Inflammatory macrophage treated with lipopolysaccharide for 4 hours (primary cell): ENCODE results near the gene CCNQ.
A peak's percentile ranks its signal among the peaks of the same experiment; 100 is the strongest.
"Not testable (repeated sequence)": the region's sequence is repeated elsewhere in the genome, so short reads cannot be mapped to it uniquely, and the experiment has no call there.

Experiments
- DNase-seq: peaks from one replicate; pipeline ENCODE4 v3.0.0-alpha.2; 2020

Gene CCNQ

GRCh38 chrX:153621949-153622598, 23.1 kb upstream of the CCNQ start:
- DNase-seq: no peak

DNA sequence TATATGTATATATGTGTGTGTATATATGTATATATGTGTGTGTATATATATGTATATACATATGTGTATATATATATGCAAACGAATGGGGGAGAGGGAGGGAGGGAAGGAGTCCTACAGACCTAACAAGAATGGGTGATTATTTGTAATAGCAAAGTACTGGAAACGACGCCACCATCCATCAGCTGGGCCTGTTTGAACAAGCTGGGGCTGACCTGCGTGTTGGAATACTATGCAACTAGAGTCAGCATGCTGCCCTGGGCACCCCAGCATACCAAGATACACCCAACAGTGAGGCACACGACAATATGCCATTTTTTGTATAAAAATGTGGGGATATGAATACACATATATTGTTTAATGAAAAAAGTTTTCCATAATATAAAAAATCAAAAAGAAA, 21.6 kb upstream of the CCNQ start:
- no peak for DNase-seq

DNA sequence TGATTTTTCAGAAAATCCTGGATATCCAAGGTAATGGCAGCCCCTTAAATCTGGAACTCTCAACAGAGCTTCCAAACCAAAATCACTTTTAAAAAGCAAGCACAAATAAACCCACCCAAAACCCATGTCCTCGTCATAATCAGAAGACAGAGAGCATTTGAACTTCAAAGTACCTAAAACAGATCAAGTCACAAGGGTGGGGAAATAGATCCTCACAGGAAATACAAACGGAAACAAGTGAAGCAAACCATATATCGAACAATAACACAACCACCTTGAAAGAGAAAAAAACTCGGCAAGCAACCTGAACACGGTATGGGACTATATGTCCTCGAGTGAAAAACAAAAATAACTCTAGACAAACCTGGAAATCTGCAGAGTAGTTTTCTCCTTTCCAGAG, 15.9 kb upstream of the CCNQ start:
- DNase-seq: no peak

GRCh38 chrX:153612413-153612812, 13.5 kb upstream of the CCNQ start:
- no peak for DNase-seq

GRCh38 chrX:153611298-153612095, 12.6 kb upstream of the CCNQ start:
- DNase-seq: no peak

DNA sequence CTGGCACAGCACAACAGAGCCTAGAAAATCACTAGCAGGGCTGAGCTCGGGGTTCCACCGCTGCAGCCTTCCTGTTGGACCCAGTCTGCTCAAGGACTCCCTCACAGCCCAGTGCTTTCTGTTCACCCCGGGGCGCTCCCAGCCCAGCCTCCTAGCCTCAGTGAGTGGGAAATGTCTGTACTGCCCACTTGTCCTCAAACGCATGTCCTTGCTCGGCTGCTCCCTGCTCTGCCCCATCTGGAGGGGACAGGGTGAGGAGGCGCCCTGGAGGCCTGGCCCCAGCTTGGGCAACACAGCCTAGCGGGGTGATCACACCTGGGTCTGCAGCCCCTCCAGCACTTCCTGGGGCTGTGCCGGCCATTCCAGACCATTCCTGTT, 11.9 kb upstream of the CCNQ start:
- DNase-seq: no peak

DNA sequence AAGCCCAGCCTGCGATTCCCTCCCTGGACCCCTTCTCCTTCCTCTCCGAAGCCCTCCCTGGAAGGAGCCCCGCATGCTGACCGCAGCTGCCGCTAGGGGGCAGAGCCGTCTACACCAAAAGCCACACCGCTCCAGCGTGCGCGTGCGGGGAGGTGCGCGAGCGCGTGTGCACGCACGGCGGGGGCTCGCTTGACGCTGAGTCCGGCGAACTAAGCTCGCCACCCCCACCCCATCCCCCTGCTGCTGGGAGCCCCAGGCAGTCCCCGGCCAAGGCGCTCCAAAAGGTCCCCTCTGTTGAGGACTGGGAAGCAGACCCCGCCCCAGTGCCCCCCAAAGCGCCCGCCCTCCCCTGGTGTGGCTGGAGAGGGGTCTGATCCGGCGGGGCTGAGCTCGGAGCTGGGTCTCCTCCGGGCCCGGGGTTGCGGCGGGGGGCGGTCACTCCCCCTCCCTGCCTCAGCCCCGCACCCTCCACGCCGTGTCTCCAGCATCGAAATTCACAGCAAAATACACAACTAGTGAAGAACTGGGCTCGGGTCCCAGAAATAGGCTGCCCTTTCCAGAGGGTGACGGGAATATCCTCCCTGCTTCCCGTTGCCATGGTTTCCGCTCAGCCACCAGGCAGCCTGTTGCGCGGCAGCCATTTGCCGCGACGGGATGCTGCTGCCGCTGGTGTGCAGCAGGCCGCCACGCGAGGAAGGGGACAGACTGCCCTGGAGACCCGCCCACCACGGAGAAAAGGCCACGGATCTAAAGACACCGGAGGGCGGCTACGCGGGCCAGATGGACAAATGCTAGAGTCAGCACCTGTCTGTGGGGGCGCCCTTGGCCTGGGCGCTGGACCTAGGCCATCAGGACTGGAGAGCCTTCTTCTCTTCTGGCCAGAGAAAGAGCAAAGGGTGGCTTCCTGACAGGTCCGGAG, 11.2 kb upstream of the CCNQ start:
- peak; percentile 32 for DNase-seq

GRCh38 chrX:153608806-153609205, 9.9 kb upstream of the CCNQ start:
- DNase-seq: no peak

- peak; percentile 90 for DNase-seq
These were observed 9.4 kb upstream of the CCNQ start for GRCh38 chrX:153608376-153608775.

GRCh38 chrX:153606503-153606902, 7.6 kb upstream of the CCNQ start:
- no peak for DNase-seq

- not testable (repeated sequence) for DNase-seq
These were observed 5.9 kb upstream of the CCNQ start for GRCh38 chrX:153604666-153605380.

GRCh38 chrX:153603131-153603656, 4.3 kb upstream of the CCNQ start:
- no peak for DNase-seq

GRCh38 chrX:153602601-153603000, 3.7 kb upstream of the CCNQ start:
- DNase-seq: peak; percentile 78

DNA sequence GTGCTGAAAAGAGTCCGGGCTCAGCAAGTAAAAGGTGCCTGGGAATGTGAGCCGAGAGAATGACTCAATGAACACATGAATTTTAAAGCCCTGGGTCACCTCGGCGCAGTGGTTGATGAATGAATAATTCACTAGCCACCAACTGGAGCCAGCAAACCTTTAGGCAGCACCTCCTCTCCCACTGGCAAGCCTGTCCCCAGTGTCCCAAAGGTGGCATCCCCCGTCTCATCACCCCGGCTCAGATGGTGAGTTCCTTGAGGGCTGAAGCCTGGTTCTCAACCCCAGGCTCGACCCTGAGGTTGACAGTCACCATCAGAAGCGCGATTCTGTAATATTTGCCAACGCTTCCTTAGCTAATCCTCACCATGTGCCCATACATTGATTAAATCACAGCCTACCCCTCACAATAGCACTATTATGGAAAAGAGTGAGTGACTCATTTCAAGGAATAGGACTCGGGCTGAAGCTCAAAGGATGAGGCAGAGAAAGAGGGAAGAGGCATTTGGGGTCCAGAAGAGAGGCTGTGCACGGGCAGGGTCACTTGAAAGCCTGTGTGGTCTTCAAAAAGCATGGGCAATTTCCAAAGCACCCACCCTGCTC, 2.7 kb upstream of the CCNQ start:
- no peak for DNase-seq

DNA sequence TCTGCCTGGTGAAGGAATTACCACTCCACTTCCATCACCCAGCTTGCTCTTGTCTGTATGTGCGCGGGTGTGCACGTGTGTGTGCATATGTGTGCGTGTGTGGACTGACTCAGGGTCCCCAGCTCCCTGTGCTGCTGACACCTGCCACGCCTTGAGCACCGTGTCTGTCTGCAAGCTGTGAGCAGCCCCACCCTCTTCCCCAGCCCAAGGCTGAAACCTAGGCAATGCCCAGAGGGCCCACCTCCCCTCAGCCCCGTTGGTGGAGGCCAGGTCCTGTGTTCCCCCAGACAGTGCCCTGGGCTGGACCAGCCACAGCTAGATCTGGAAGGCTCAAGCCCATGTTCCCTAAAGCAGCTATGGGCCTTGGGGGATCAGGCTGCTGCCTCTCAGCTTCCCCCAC, 2.0 kb upstream of the CCNQ start:
- DNase-seq: no peak

GRCh38 chrX:153600032-153600373, 1.1 kb upstream of the CCNQ start:
- DNase-seq: no peak

GRCh38 chrX:153599192-153600031, 473 bp upstream of the CCNQ start:
- DNase-seq: peak; percentile 90

- peak; percentile 7 for DNase-seq
These were observed 1.8 kb downstream of the CCNQ start for GRCh38 chrX:153596981-153597750.

DNA sequence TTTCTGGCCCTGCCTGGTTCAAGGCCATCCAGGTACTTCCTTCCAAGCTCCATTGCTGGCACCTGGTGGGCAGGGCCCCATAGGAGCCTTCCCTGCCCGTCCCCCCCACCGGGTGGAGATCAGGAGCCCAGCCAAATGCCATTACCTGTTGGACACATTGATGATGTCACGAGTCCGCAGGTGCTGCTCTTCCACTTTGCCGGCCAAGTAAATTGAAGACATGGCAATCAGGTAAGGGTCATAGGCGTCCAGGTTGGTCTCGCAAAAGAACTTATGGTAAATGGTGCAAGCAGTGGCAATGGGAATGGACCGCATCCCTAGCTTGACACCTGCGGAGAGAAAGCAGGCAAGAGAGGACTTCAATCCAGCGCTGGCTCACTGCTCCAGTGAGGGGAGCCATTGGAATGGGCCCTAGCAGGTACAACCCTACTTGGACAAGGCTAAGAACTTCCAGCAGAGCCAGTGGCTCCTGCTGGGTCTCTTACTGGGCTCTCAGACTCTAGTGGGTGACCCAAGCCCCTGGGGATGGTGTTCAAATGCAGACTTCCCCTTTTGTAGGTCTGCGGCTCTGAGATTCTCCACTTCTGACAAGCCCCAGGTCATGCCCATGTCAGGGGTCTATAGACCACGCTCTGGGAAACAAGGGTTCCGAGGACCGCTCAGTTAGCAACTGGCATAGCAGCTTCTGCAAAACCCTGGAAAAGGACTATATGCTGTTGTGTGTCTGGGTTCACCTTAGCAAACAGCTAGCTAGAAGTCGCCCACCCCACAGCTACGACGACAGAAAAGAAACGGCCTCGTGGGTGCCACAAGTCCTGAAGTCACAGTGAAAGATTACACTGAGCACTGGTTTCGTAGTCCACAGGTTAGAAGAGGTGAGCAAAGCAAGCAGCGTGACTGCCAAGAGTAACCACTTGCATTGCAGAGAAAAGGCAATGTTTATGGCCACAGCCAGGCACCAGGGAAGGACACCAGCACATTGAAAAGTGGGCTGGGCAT, 2.8 kb downstream of the CCNQ start:
- no peak for DNase-seq
